ENCODE results near the gene CARS2.

GRCh38 chr13:110700186-110700585 lies 5.7 kb downstream of the CARS2 start:
- TF ChIP-seq CTCF (IDR thresholded peaks at IDR 0.05) (no peak), POLR2A (IDR thresholded peaks at IDR 0.05) (no peak)
